ENCODE measurements around the gene PTPRM.

PTPRM gene

GRCh38 chr18:7567474-7568425 is 634 bp downstream of the PTPRM start:
- peak; percentile 71 for DNase-seq (ENCODE audit: low read depth)

DNA sequence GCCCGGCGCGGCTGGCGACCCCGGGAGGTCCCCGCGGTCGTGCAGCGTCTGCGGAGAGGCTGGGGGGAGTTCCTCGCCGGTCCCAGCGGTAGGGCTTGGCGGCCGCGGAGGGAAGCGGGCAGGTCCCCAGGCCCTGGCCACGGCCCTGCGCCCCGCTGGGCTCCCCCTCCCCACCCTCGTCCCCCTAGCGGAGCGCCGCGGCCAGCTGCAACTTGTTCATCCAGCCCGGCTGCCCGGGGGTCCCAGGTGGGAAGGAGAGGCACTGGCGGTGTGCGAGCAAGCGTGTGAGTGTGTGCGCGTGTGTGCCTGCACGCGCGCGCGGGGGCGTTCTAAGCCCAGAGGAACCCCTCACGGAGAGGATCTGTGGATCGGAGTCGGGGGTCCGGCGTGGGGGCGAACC is 1.3 kb downstream of the PTPRM start:
- peak; percentile 39 for DNase-seq (ENCODE audit: low read depth)

- no peak for DNase-seq (ENCODE audit: low read depth)
Measured at GRCh38 chr18:7571626-7572025, 4.5 kb downstream of the PTPRM start.

DNA sequence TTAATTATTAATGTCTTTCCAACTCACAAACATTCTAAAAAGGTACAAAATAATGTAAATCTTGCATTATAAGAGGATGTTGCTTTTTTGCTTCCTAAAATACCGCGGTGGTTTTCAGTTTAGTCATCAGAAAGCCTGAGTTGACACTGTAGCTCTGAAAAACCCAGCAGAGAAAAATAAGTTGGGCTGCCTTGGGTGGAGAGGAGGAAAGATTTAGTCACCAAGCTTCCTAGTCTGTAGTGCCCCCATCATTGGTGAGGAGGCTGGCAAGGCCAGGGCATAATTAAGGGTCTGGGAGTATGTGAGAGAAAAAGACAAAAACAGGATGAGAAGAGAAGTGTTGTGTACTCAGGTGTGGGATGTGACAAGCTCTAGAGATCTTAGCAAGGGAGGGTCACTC is 5.7 kb downstream of the PTPRM start:
- peak; percentile 59 for DNase-seq (ENCODE audit: low read depth)

GRCh38 chr18:7575465-7576028 is 8.4 kb downstream of the PTPRM start:
- DNase-seq (ENCODE audit: low read depth) = peak; percentile 80

DNA sequence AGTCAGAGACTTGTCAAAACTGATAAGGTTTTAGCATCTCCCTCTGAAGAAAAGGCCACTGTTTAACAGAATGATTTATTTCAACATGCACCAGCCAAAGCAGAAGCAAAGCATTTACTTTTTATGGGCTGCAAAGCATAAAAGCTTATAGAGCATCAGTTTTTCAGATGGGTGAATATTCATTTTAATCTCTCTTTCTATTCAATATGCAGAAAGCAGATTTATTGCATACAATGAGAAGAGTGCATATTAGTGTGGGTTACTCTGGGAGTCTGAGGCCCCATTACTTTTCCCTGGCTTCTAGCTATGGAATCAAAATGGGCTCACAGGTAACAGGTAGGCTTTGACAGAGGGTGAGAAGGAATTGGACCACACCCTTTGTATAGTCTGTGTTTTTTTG is 9.0 kb downstream of the PTPRM start:
- DNase-seq (ENCODE audit: low read depth) = no peak

GRCh38 chr18:7576685-7577084 is 9.6 kb downstream of the PTPRM start:
- peak; percentile 84 for DNase-seq (ENCODE audit: low read depth)

GRCh38 chr18:7577706-7578105 is 10.6 kb downstream of the PTPRM start:
- peak; percentile 94 for DNase-seq (ENCODE audit: low read depth)

GRCh38 chr18:7579176-7579917 is 12.2 kb downstream of the PTPRM start:
- DNase-seq (ENCODE audit: low read depth) = peak; percentile 47

DNA sequence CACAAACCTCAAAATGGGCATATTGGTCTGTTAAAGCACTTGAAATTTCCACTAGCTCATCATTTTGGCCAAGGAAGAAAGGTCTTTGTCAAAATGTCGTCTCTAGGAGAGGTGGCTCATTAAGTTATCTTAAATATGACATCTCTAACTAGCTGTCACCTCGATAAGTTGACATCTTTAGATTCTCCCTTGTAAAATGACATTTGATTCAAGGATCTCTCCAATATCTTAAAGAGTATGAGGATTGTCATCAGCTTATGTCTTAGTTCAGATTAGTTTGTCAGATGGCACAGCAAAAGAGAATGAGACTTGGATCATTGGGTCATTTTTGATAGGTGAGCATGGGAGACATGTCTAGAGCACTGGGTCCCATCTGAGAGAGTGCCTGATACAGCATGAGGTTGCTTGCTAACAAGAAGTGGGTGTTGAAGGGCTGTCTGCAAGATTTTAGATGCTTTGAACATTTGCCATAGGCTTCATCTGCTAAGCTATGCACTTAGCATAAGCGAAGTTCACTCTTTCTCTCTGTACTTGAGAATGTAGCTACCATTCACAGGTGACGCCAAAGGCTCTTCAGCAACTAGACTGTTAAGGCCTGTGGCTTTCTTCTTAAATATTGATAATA is 12.9 kb downstream of the PTPRM start:
- no peak for DNase-seq (ENCODE audit: low read depth)

DNA sequence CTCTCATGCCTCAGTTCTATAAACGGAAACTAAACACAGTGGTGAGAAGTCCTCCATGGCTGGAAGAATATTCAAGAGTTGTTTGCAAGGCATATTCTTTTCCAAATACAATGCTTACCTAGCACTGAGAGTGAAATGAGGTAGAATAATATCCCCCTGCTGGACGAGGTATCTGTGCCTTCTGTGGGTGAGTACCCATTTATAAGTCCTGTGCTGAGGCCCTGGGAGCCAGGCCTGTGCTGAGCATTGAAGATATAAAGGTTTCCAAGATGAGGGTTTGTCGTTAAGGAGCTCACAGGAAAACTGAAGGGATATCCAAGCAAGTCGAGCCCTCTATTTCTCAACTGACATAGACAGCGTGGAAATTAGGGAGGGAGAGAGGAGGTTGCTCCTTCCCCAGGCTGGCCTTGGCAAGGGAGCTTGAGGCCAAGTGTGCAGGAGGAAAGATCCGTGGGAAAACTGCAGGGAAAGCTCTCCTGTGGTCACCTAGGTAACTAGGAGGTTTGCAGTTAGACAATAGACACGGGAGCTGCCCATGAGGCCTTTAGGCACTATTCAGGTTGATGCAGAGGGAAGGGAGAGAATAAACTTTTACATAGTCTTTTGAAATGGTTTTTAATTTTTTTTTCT is 17.6 kb downstream of the PTPRM start:
- DNase-seq (ENCODE audit: low read depth) = no peak

- DNase-seq (ENCODE audit: low read depth) = no peak
Measured at GRCh38 chr18:7585276-7585670, 18.2 kb downstream of the PTPRM start.

- DNase-seq (ENCODE audit: low read depth) = no peak
Measured at GRCh38 chr18:7586379-7586778, 19.3 kb downstream of the PTPRM start.

GRCh38 chr18:7590826-7591560 is 23.9 kb downstream of the PTPRM start:
- DNase-seq (ENCODE audit: low read depth) = peak; percentile 58

GRCh38 chr18:7592305-7593071 is 25.4 kb downstream of the PTPRM start:
- no peak for DNase-seq (ENCODE audit: low read depth)

- no peak for DNase-seq (ENCODE audit: low read depth)
Measured at GRCh38 chr18:7593218-7593819, 26.2 kb downstream of the PTPRM start.

- peak; percentile 30 for DNase-seq (ENCODE audit: low read depth)
Measured at GRCh38 chr18:7596147-7596546, 29.0 kb downstream of the PTPRM start.

DNA sequence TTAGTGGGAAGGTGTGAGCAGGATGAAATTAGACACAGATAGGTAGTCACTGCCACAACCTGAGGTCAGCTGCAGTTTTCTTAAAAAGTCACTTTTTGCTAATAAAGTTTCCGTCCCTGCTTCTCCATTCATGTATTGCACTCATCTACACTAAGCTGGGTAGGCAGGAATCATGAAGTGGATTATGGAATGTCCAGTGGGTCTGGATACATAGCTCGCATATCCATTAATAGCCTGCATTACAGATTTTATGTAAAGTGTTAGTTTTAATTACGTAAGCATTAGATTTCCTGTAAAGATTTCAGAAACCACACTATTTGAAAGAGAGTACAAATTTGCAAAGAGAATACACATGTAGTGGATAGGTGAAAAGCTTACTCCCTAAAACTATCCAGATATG is 30.4 kb downstream of the PTPRM start:
- DNase-seq (ENCODE audit: low read depth) = no peak

DNA sequence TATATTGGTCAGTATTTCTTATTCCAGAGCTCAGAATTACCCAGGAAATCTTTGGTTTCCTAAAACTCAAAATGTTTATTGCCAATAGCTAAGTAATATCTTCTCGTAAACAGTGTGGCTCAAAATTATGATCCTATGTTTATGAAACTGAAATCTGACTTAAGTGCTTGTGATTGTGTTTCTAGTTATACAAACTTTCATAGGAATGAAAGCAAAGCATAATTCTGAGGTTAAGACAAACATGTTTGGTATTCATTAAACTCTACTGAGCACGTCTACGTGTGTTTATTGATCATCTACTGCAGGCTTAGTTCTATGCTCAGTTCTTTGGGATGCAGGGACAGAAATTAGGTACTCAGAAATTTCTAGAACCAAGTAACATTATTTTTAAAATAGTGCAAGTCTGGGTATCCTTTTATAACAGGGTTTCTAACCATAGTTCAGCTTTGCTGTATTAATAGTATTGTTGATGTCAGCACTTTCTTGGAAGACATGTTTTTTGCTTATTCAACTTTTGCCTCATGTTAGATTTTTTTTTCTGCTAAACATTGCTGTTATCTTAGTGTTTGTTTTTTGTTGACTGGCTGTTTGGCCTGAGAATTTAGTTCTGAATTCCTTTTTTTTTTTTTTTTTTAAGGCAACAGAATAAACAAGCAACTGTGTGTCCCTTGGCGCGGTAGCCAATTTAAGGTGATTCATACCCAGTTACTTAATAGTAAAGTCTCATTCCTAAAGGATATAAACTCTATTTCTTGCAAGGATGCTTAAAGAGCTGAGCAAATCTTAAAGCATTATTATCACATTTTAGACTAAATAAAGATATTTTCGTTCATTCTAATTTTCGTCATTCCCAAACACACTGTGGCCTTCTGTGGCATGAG is 31.3 kb downstream of the PTPRM start:
- DNase-seq (ENCODE audit: low read depth) = peak; percentile 62
